Measurements from ENCODE around the gene VCAN.
A peak's percentile ranks its signal among the peaks of the same experiment; 100 is the strongest.

Gene VCAN

GRCh38 chr5:83549076-83549475 lies 77.5 kb downstream of the VCAN start:
- no peak for TF ChIP-seq GATA3 (IDR thresholded peaks at IDR 0.05; ENCODE audit: low read depth, low read length)
- no peak for TF ChIP-seq GATA2 (IDR thresholded peaks at IDR 0.05; ENCODE audit: low read depth, low read length)

DNA sequence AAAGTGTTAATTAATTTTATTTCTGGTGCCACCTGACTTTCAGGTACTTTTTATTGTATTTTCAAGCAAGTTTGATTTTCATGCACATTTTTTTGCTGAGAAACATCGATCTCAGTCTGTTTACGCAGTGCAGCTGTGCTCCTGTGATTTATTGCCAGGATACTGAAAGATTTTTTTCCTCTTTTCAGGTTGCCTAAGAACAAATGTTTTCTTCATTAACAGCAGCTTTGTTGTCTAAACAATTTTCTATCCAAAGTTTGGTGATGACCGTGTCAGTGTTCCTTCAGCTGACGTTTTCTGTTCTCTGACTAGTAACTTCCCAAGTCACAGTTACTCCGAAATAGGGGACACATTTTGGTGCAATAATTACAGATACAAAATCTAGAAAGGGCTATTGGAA lies 78.1 kb downstream of the VCAN start:
- TF ChIP-seq GATA3 (IDR thresholded peaks at IDR 0.05; ENCODE audit: low read depth, low read length) (no peak), GATA2 (IDR thresholded peaks at IDR 0.05; ENCODE audit: low read depth, low read length) (no peak)

DNA sequence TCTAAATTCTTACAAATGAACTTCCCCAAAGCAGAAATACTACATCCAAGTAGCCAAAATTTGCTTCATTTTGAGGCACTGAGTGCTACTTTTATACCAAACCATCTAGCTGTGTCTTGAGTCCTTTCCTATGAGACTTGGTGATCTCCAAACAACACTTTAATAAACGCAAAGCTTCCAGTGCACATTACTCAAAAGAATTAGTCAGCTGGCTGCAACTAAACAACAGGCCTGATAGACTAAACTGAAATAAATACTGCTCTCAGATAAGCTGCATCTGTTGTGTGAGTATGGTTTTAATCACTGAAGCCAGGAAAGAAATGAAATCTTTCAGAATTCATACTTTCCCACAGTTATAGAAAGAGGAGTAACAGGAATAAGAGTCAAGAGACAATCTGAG lies 80.3 kb downstream of the VCAN start:
- TF ChIP-seq GATA3 (IDR thresholded peaks at IDR 0.05; ENCODE audit: low read depth, low read length) (no peak), GATA2 (IDR thresholded peaks at IDR 0.05; ENCODE audit: low read depth, low read length) (no peak)

DNA sequence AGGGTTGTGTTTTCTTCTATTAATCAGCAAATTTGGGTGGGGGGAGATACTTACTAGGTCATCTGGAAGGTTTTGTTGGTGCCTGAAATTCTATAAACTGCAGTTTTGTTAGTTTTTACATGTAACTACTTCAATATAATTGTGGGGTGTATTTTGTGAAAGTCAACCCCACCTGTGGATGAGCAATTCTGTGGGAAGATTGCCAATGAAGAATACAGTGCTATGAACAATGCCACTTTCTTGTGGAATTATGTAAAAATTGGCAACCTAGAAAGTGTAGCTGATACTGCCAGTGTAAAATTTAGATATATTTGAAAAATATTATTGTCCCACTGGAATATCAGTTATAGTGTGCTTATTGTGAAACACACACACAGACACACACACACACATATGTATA lies 80.7 kb downstream of the VCAN start:
- TF ChIP-seq GATA3 (IDR thresholded peaks at IDR 0.05; ENCODE audit: low read depth, low read length) (no peak), GATA2 (IDR thresholded peaks at IDR 0.05; ENCODE audit: low read depth, low read length) (no peak)

- TF ChIP-seq GATA2 (IDR thresholded peaks at IDR 0.05; ENCODE audit: low read depth, low read length) (no peak), GATA3 (IDR thresholded peaks at IDR 0.05; ENCODE audit: low read depth, low read length) (no peak)
Observed at GRCh38 chr5:83553000-83553486, 81.5 kb downstream of the VCAN start.

GRCh38 chr5:83554133-83554532 lies 82.6 kb downstream of the VCAN start:
- TF ChIP-seq GATA3 (IDR thresholded peaks at IDR 0.05; ENCODE audit: low read depth, low read length) (no peak), GATA2 (IDR thresholded peaks at IDR 0.05; ENCODE audit: low read depth, low read length) (no peak)

DNA sequence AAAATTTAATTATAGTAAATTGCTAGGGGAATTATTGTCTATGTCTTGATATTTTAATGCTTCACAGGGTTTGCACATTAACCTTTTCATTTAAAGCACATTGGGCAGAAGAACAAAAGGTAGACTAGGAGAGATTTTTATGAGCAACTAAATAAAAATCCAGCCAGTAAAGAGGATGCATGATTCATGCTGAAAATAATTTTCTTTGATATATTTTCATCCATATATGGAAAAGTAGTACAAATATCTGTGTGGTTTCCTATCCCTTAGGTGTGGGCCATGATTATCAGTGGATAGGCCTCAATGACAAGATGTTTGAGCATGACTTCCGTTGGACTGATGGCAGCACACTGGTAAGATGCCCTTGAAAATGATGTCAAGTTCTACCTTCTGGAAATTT lies 83.1 kb downstream of the VCAN start:
- TF ChIP-seq GATA2 (IDR thresholded peaks at IDR 0.05; ENCODE audit: low read depth, low read length) (no peak), GATA3 (IDR thresholded peaks at IDR 0.05; ENCODE audit: low read depth, low read length) (no peak)

GRCh38 chr5:83555263-83555662 lies 83.7 kb downstream of the VCAN start:
- no peak for TF ChIP-seq GATA2 (IDR thresholded peaks at IDR 0.05; ENCODE audit: low read depth, low read length)
- 0 out of 2 replicates have a peak, but pooled peaks have one; percentile 29 for TF ChIP-seq GATA3 (IDR thresholded peaks at IDR 0.05; ENCODE audit: low read depth, low read length)

DNA sequence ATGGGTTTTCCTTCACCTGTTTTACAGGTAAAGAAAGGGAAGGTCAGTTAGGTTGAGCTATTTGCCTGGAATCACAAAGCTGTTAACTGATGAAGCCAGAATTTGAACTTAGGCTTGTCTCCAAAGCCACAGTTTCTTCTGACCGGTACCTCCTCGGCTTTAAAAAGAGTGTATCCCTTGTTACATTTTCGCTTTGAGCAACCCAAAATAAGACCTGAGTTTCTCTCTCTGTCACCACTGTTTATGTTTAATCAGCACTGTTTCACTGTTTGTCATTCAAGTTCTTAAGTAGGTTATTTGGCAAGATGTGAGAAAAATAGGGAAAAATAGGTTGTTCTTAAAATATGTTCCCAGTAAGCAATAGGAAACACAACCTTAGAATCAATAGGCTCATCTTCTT lies 84.6 kb downstream of the VCAN start:
- TF ChIP-seq GATA2 (IDR thresholded peaks at IDR 0.05; ENCODE audit: low read depth, low read length), result no peak
- no peak for TF ChIP-seq GATA3 (IDR thresholded peaks at IDR 0.05; ENCODE audit: low read depth, low read length)

- TF ChIP-seq GATA2 (IDR thresholded peaks at IDR 0.05; ENCODE audit: low read depth, low read length), result no peak
- TF ChIP-seq GATA3 (IDR thresholded peaks at IDR 0.05; ENCODE audit: low read depth, low read length), result no peak
Observed at GRCh38 chr5:83559118-83559785, 87.7 kb downstream of the VCAN start.

DNA sequence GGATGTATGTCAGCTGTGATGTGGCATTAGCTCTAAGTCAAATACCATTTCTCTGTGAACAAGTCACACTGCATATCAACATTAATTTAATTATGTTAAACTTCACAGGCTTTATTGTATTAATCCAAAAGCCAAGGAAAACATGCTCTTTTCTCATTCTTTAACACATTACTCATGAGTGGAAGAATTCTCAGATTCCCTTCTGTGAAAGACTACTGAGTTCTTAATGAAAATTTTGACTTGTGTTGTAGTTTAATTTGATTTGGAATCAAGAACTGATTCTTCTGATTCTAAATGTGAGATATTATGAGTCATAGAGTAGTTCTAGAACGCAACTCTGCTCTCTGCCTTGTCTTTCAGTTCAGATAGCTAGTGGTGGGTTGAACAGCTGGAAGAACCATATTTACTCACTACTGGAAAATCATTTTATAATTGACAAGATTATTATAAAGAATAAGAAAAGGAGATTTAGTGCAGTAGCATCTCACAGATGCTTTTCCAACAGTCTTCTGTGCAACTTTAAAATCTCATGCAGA lies 90.6 kb downstream of the VCAN start:
- TF ChIP-seq GATA2 (IDR thresholded peaks at IDR 0.05; ENCODE audit: low read depth, low read length), result no peak

GRCh38 chr5:83562791-83563557 lies 91.4 kb downstream of the VCAN start:
- TF ChIP-seq GATA2 (IDR thresholded peaks at IDR 0.05; ENCODE audit: low read depth, low read length), result no peak
- no peak for TF ChIP-seq GATA3 (IDR thresholded peaks at IDR 0.05; ENCODE audit: low read depth, low read length)

- TF ChIP-seq GATA2 (IDR thresholded peaks at IDR 0.05; ENCODE audit: low read depth, low read length) (no peak), GATA3 (IDR thresholded peaks at IDR 0.05; ENCODE audit: low read depth, low read length) (no peak)
Observed at GRCh38 chr5:83563631-83564030, 92.1 kb downstream of the VCAN start.

DNA sequence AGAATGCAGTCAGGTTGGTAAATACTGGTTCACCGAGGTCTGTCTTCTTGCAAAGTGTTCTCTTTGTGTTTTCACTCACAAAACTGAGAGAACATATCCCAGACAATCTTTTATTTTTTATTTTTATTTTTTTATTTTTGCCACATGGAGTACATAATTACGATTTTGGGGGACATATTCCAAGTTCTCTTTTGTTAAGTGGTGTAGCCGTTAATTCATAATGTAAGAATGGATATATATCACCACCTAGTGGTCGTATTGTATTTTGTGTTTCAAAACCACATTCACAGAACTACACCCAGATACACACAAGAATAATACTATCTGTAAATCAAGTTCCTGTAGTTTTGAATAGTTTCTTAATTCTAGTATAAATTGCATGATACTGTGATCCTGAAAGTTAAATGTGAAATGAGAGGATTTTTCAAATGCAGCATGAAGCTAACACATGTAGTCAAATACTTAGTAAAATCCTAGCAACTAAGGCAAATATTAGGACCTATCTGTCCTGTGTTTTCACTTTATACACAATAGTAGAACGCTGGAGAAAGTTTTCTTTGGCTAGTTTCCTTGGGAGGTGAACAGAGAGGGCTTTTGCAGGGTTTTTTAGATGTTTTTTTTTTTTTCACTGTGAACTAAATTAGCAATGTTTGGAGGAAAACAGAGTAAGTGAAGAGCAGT lies 92.7 kb downstream of the VCAN start:
- TF ChIP-seq GATA3 (IDR thresholded peaks at IDR 0.05; ENCODE audit: low read depth, low read length), result no peak
- no peak for TF ChIP-seq GATA2 (IDR thresholded peaks at IDR 0.05; ENCODE audit: low read depth, low read length)
